Activated CD4-positive, alpha-beta T cell treated with anti-CD3 and anti-CD28 coated beads for 36 hours (primary cell): ENCODE results near the gene GPT2. TPM values are rescaled to one million over a fixed set of nuclear protein-coding genes. Genes with fewer than 3 reads are reported as not detected.

Experiments
- ATAC-seq: fragments of 200-7000 bp; cut with Tn5 transposase; one replicate; pipeline ENCODE4 v1.10.0; 2021; ENCODE audit warnings: mild to moderate bottlenecking, moderate library complexity
- CTCF ChIA-PET: fragments of 350-600 bp; sonication (Branson Sonifier 250); formaldehyde crosslinking; loops from one replicate; lab custom pipeline; 2021; ENCODE audit warnings: antibody characterized with exemption; lab: Charles Lee
- POLR2A ChIA-PET: fragments of 350-600 bp; sonication (Branson Sonifier 250); formaldehyde crosslinking; loops from one replicate; lab custom pipeline; 2021; ENCODE audit warnings: antibody characterized with exemption, inconsistent platforms; lab: Charles Lee
- DNase-seq: peaks from one replicate; pipeline ENCODE4 v3.0.0-alpha.2; 2020
- H3K27ac Mint-ChIP-seq: one replicate; pipeline ENCODE4 v1.8.0; 2021; ENCODE audit warnings: mixed read lengths
- H3K27me3 Mint-ChIP-seq: one replicate; pipeline ENCODE4 v1.8.0; 2021; ENCODE audit warnings: mixed read lengths
- H3K36me3 Mint-ChIP-seq: one replicate; pipeline ENCODE4 v1.8.0; 2021; ENCODE audit warnings: low read depth, mixed read lengths
- H3K4me1 Mint-ChIP-seq: one replicate; pipeline ENCODE4 v1.8.0; 2021; ENCODE audit warnings: mixed read lengths
- H3K4me3 Mint-ChIP-seq: one replicate; pipeline ENCODE4 v1.8.0; 2021; ENCODE audit warnings: mild to moderate bottlenecking, moderate library complexity, mixed read lengths
- H3K9me3 Mint-ChIP-seq: one replicate; pipeline ENCODE4 v1.8.0; 2021; ENCODE audit warnings: low read depth, mixed read lengths
- intact Hi-C, 2 experiments: fragments of 100-400 bp; cut with DNase I in 1 of 2; cut with micrococcal nuclease in 1 of 2; formaldehyde crosslinking; loops; one replicate each; pipeline versions ENCODE4 v1.14.2 to v1.15.1; 2022 to 2024; cut with DNase I, micrococcal nuclease
- total RNA-seq, 2 experiments: library from RNA; stranded (reverse); gene quantifications; one replicate each; pipeline ENCODE4 v1.2.3, GENCODE V29; 2021

The GPT2 gene
- total RNA-seq, 2 experiments from 2014 or later, result 25.6 to 34.9 TPM

DNA sequence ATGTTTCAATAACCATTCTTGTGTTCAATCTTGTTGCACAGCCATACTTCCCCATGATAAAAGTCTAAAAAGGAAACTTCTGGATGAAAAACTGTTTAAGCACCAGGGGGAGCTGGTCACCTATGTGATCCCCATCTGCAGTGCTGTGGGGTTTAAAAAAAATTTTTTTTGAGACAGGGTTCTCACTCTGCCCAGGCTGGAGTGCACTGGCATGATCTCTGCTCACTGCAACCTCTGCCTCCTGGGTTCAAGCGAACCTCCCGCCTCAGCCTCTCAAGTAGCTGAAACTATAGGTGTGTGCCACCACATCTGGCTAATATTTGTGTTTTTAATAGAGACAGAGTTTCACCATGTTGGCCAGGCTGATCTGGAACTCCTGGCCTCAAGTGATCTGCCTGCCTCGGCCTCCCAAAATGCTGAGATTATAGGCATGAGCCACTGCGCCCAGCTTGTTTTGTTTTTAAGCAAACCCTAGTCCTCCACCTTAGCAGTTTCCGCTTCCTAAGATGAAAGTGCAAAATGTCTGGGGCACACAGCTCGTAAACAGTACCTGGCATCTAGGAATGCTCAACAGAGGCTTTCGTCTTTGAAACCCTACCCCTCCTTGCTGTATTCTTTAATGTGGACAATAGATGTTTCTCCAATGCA lies 63.9 kb downstream of the GPT2 start:
- ChIA-PET CTCF (interaction anchor here (0.8 to 1.9 kb wide), 12 partner anchors 9 to 1405 kb away, joined by 3 to 8 read pairs (median 3); partner anchors contain the start of gene DNAJA2), POLR2A (interaction anchor here (0.6 kb wide), 1 partner anchor 67 kb away, joined by 3 read pairs; no protein-coding TSS in a partner anchor)
- Mint-ChIP-seq H3K27ac (peak overlapping the region; percentile 70), H3K27me3 (no peaks in the 10 kb centered on the region), H3K9me3 (no peaks in the 10 kb centered on the region), H3K4me3 (no peak overlapping the region), H3K4me1 (peaks cover 22% of the 10 kb centered on the region), H3K36me3 (no peaks in the 10 kb centered on the region)
- ATAC-seq (peak; percentile 64), DNase-seq (peak; percentile 56)
- intact Hi-C loops, result loop anchor here (1.0 to 5.0 kb wide), 10 partner anchors 25 to 1217 kb away; partner anchors contain the start of genes DNAJA2 (in 1 of the 2), ITFG1 (in 1 of the 2), NETO2 (in 1 of the 2) and PHKB (in 1 of the 2)

DNA sequence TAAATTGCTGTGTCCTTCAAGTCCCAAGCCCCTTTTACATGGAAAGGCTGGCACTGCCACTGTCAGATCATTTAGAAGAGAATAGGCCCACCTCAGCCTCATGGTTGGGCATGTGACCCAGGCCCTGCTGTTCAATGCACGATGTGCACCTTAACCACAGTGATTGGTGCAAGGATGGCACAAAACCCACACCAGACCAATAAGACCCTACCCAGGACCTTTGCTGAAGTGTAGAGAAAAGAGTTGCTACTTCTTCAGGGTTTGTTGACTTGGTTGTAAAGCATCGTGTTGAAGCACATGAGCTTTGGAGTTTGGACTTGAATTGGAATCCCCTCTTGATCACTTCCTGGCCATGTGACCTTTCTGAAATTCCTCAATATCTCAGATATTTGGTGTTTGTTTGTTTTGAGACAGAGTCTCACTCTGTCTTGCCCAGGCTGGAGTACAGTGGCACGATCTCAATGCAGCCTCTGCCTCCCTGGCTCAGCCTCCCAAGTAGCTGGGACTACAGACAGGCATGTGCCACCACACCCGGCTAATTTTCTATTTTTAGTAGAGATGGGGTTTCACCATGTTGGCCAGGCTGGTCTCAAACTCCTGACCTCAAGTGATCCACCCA lies 64.5 kb downstream of the GPT2 start:
- CTCF ChIA-PET, result interaction anchor here (0.7 to 1.9 kb wide), 12 partner anchors 8 to 1216 kb away, joined by 3 to 8 read pairs (median 3); partner anchors contain the start of gene DNAJA2
- no peaks in the 10 kb centered on the region for H3K27me3 Mint-ChIP-seq
- peak; percentile 8 for ATAC-seq
- H3K4me1 Mint-ChIP-seq, result peaks cover 17% of the 10 kb centered on the region
- POLR2A ChIA-PET, result no interaction called here
- intact Hi-C loops, result loop anchor here (1.0 to 5.0 kb wide), 9 partner anchors 13 to 1216 kb away; partner anchors contain the start of genes DNAJA2 (in 1 of the 2), ITFG1 (in 1 of the 2), NETO2 (in 1 of the 2) and PHKB (in 1 of the 2)
- no peak for DNase-seq
- no peak overlapping the region for H3K4me3 Mint-ChIP-seq
- H3K9me3 Mint-ChIP-seq, result no peaks in the 10 kb centered on the region
- H3K36me3 Mint-ChIP-seq, result no peaks in the 10 kb centered on the region
- H3K27ac Mint-ChIP-seq, result peak overlapping the region; percentile 70

- intact Hi-C loops, result loop anchor here (1.0 to 5.0 kb wide), 9 partner anchors 12 to 1215 kb away; partner anchors contain the start of genes DNAJA2 (in 1 of the 2), ITFG1 (in 1 of the 2), NETO2 (in 1 of the 2) and PHKB (in 1 of the 2)
- ATAC-seq (peak; percentile 87), DNase-seq (peak; percentile 71)
- Mint-ChIP-seq H3K4me1 (peaks cover 17% of the 10 kb centered on the region), H3K4me3 (no peak overlapping the region), H3K36me3 (peaks cover 2% of the 10 kb centered on the region), H3K9me3 (no peaks in the 10 kb centered on the region), H3K27ac (peak overlapping the region; percentile 67), H3K27me3 (no peaks in the 10 kb centered on the region)
- ChIA-PET POLR2A (no interaction called here), CTCF (interaction anchor here (0.7 to 1.9 kb wide), 5 partner anchors 24 to 183 kb away, joined by 3 to 5 read pairs (median 3); partner anchors contain the start of gene DNAJA2)
Measured at GRCh38 chr16:46949241-46949892, 65.2 kb downstream of the GPT2 start.

DNA sequence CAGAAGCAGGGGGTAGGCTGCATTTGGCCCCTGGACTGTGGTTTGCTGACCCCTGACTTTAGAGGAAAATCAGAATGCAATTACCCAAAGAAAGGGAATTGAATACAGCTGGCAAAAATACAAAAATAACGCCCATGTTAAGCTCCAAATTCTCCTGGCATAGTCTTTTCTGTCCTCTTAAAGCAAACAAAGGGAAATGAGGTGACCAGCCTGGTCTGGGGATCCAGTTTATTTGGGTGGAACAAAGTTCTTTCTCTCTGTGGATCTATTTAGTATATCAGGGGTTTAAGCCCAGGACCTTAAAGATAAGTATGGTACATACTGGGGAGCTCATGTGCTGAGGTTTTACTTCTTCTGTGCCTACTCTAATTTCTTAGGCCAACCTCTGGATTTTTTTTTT lies 65.8 kb downstream of the GPT2 start:
- intact Hi-C loops, result no loop called here
- Mint-ChIP-seq H3K9me3 (no peaks in the 10 kb centered on the region), H3K36me3 (peaks cover 5% of the 10 kb centered on the region), H3K27ac (peak overlapping the region; percentile 47), H3K4me3 (no peak overlapping the region), H3K4me1 (peaks cover 17% of the 10 kb centered on the region), H3K27me3 (no peaks in the 10 kb centered on the region)
- CTCF ChIA-PET, result no interaction called here
- ATAC-seq, result no peak
- POLR2A ChIA-PET, result no interaction called here
- no peak for DNase-seq

DNA sequence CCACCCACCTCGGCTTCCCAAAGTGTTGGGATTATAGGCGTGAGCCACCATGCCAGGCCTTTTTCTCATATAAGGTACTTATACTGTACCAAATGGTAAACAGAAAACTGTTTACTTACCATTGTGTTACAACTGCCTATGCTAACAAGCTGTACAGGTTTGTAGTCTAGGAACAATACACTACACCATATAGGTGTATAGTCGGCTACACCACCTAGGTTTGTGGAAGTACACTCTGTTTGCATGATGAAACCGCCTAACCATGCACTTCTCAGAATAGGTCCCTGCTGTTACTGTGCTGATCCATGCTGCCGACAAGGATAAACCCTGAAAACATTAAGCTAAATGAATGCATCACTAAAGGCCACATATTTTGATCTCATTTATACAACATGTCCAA lies 70.4 kb downstream of the GPT2 start:
- intact Hi-C loops, result no loop called here
- DNase-seq, result no peak
- peaks cover 11% of the 10 kb centered on the region for H3K4me1 Mint-ChIP-seq
- no peaks in the 10 kb centered on the region for H3K9me3 Mint-ChIP-seq
- no peaks in the 10 kb centered on the region for H3K27me3 Mint-ChIP-seq
- no peak for ATAC-seq
- POLR2A ChIA-PET, result interaction anchor here (0.6 kb wide), 1 partner anchor 24 kb away, joined by 3 read pairs; no protein-coding TSS in a partner anchor
- CTCF ChIA-PET, result no interaction called here
- peaks cover 39% of the 10 kb centered on the region for H3K36me3 Mint-ChIP-seq
- peak overlapping the region; percentile 52 for H3K27ac Mint-ChIP-seq
- H3K4me3 Mint-ChIP-seq, result no peak overlapping the region

DNA sequence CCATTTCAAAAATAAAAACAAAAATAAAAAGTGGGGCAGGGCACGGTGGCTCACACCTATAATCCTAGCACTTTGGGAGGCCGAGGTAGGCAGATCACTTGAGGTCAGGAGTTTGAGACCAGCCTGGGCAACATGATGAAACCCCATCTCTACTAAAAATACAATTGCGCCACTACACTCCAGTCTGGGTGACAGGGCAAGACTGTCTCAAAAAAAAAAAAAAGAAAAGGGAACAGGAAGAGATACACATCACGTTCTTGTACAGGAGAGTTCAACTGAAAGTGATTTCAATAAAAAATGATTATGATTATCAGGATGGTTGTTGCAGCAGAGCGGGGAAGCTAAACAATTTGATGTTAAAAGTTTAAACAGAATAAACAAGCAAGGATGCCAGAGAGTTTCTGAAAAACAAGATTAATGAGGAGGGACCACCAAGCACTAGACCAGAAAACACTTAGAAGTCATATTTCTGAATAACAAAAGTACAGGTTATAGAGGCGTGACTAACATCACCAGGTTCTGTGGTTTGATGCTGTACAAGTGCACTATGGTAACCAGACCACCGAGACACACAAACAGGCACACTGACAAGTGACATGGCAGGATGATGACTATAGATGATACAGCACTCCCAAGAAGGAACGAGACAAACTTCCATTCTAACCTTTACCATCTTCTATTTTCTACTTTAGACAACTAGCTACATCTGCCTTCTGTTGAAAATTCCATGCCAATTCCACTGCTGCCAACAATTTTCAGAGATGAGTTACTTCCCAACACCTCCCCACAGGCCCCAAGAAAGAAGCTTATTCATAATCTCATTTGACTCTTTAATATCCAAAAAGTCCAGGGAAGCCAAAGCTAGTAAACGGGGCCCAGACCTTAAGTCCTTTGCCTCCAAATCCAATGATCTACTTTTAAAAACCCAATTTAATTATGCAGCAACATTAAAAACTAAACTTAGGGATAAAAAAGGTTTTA lies 77.5 kb downstream of the GPT2 start:
- peak overlapping the region; percentile 11 for H3K4me3 Mint-ChIP-seq
- H3K36me3 Mint-ChIP-seq, result peaks cover 66% of the 10 kb centered on the region
- DNase-seq (peak; percentile 66), ATAC-seq (peak; percentile 97)
- ChIA-PET POLR2A (no interaction called here), CTCF (interaction anchor here (0.7 to 3.1 kb wide), 6 partner anchors 10 to 180 kb away, joined by 3 to 13 read pairs (median 6); no protein-coding TSS in a partner anchor)
- no peaks in the 10 kb centered on the region for H3K27me3 Mint-ChIP-seq
- H3K9me3 Mint-ChIP-seq, result no peaks in the 10 kb centered on the region
- H3K4me1 Mint-ChIP-seq, result peaks cover 40% of the 10 kb centered on the region
- intact Hi-C loops, result loop anchor here in 1 of 2 experiments (1.0 kb wide), 1 partner anchor 12 kb away; no protein-coding TSS in a partner anchor
- peak overlapping the region; percentile 88 for H3K27ac Mint-ChIP-seq

GRCh38 chr16:46962629-46963028 lies 78.5 kb downstream of the GPT2 start:
- H3K36me3 Mint-ChIP-seq, result peaks cover 65% of the 10 kb centered on the region
- no peaks in the 10 kb centered on the region for H3K27me3 Mint-ChIP-seq
- H3K4me1 Mint-ChIP-seq, result peaks cover 36% of the 10 kb centered on the region
- H3K4me3 Mint-ChIP-seq, result no peak overlapping the region
- H3K9me3 Mint-ChIP-seq, result no peaks in the 10 kb centered on the region
- ChIA-PET POLR2A (no interaction called here), CTCF (interaction anchor here (0.6 to 3.1 kb wide), 9 partner anchors 9 to 289 kb away, joined by 3 to 13 read pairs (median 4); partner anchors contain the start of gene NETO2)
- ATAC-seq (no peak), DNase-seq (no peak)
- intact Hi-C loops, result no loop called here
- H3K27ac Mint-ChIP-seq, result peak overlapping the region; percentile 88

DNA sequence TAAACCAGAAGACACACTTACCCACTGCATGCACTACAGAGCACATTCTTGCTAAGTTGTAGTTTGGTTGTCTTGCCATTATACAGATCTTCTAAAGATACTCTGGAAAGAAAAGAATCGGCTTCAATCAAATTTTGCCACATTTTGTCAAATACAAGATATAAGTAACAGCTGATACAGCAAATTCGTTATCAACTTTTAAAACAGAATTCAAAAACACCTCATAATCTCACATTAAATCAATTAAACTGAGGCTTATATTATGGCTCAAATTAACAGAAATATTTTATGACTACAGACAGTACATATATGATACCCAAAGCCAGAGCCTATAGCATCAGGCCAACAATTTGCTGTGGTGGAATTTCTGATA lies 83.9 kb downstream of the GPT2 start:
- DNase-seq, result no peak
- H3K4me1 Mint-ChIP-seq, result peaks cover 42% of the 10 kb centered on the region
- no peak for ATAC-seq
- no peaks in the 10 kb centered on the region for H3K9me3 Mint-ChIP-seq
- CTCF ChIA-PET, result interaction anchor here (0.7 to 1.8 kb wide), 4 partner anchors 67 to 174 kb away, joined by 3 to 4 read pairs (median 4); no protein-coding TSS in a partner anchor
- POLR2A ChIA-PET, result no interaction called here
- peaks cover 71% of the 10 kb centered on the region for H3K36me3 Mint-ChIP-seq
- H3K27ac Mint-ChIP-seq, result peak overlapping the region; percentile 47
- H3K27me3 Mint-ChIP-seq, result no peaks in the 10 kb centered on the region
- no peak overlapping the region for H3K4me3 Mint-ChIP-seq
- intact Hi-C loops, result no loop called here

- no peaks in the 10 kb centered on the region for H3K27me3 Mint-ChIP-seq
- no peak for ATAC-seq
- peak overlapping the region; percentile 58 for H3K27ac Mint-ChIP-seq
- no peak for DNase-seq
- no peak overlapping the region for H3K4me3 Mint-ChIP-seq
- peaks cover 62% of the 10 kb centered on the region for H3K36me3 Mint-ChIP-seq
- no peaks in the 10 kb centered on the region for H3K9me3 Mint-ChIP-seq
- ChIA-PET POLR2A (no interaction called here), CTCF (interaction anchor here (0.6 to 3.4 kb wide), 2 partner anchors 8 to 22 kb away, joined by 3 to 13 read pairs; no protein-coding TSS in a partner anchor)
- peaks cover 38% of the 10 kb centered on the region for H3K4me1 Mint-ChIP-seq
- intact Hi-C loops, result loop anchor here in 1 of 2 experiments (5.0 kb wide), 1 partner anchor 1597 kb away; no protein-coding TSS in a partner anchor
Measured at GRCh38 chr16:46970089-46970488, 85.9 kb downstream of the GPT2 start.

- POLR2A ChIA-PET, result no interaction called here
Measured at GRCh38 chr16:46971271-46971670, 87.1 kb downstream of the GPT2 start.

More at GRCh38 chr16:46971271-46971670, 87.1 kb downstream of the GPT2 start:
- peaks cover 48% of the 10 kb centered on the region for H3K4me1 Mint-ChIP-seq
- DNase-seq (no peak), ATAC-seq (no peak)
- H3K27me3 Mint-ChIP-seq, result no peaks in the 10 kb centered on the region
- H3K9me3 Mint-ChIP-seq, result no peaks in the 10 kb centered on the region
- peak overlapping the region; percentile 77 for H3K27ac Mint-ChIP-seq
- H3K4me3 Mint-ChIP-seq, result peak overlapping the region; percentile 85
- intact Hi-C loops, result loop anchor here in 1 of 2 experiments (5.0 kb wide), 1 partner anchor 1596 kb away; no protein-coding TSS in a partner anchor
- H3K36me3 Mint-ChIP-seq, result peaks cover 58% of the 10 kb centered on the region
- CTCF ChIA-PET, result interaction anchor here (1.2 to 3.4 kb wide), 2 partner anchors 9 to 15 kb away, joined by 3 to 13 read pairs; no protein-coding TSS in a partner anchor
